Stimulated activated CD4-positive, alpha-beta T cell treated with anti-CD3 and anti-CD28 coated beads, Interleukin-1b, Interleukin-23, amount 100 ng/mL, for 1 hour (primary cell): ENCODE results near the gene FSD1.
"Not testable (repeated sequence)": the region's sequence is repeated elsewhere in the genome, so short reads cannot be mapped to it uniquely, and the experiment has no call there.

ENCODE experiments used
- DNase-seq, 2 donors: peaks; one replicate each; pipeline ENCODE4 v3.0.0-alpha.2; 2020; ENCODE audit warnings: low read depth in 2 of 2

The FSD1 gene

DNA sequence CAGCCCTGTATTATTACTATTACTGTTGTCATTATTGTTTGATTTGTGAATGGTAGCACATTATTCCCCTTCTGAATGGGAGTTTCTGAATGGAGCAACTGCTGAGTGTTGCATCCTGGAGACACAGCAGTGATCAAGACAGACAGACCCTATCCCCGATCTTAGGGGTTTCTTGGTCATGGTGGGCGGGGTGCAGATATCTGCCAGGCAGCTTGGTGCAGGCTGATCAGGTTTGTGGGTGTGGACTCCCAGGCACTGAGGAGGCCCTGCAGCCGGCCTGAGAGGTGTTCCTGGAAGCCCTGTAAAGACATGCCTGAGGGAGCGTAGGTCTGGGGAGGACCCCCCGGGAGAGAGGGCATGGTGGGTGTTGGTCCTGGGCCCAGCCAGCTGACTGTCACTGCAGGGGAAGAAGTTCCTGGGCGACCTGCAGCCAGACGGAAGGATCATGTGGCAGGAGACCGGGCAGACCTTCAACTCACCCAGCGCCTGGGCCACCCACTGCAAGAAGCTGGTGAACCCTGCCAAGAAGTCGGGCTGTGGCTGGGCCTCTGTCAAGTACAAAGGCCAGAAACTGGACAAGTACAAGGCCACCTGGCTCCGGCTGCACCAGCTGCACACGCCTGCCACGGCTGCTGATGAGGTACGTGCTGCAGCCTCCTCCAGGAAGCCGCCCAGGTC, 41.1 kb downstream of the FSD1 start:
- DNase-seq, result no peak

DNA sequence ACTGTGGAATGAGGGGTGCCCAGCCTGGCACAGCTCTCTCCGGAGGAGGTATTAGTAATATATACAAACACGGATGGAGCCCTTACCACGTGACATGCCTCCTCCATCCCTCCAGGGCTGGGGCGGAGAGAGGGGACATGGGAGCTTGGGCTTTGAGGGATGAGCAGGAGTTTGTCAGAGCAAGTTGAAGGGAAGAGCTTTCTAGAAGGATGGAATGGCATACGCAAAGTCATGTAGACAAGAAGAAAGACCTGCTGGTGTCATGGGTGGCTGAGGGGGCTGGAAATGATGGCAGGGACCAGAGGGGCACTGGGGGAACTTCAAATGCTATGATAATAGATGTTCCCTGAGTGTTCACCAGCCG, 41.6 kb downstream of the FSD1 start:
- no peak for DNase-seq

DNA sequence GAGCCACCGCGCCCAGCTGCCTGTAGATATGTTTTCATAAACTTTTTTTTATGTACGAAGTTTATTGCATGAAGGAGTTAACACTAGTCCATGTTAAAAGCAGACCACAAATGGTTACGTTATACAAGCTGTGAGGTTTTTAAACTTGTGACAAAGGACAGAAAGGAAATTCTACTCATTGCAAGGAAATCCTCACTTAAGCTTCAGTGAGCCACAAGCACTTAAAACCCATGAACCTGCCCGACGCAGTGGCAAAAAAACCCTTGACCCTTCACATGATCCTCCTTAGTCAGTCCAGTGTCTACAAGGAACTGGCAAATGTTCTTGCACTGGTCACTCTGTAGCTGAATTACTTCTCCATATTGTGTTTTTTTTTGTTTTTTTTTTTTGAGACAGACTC, 43.1 kb downstream of the FSD1 start:
- DNase-seq, result no peak

DNA sequence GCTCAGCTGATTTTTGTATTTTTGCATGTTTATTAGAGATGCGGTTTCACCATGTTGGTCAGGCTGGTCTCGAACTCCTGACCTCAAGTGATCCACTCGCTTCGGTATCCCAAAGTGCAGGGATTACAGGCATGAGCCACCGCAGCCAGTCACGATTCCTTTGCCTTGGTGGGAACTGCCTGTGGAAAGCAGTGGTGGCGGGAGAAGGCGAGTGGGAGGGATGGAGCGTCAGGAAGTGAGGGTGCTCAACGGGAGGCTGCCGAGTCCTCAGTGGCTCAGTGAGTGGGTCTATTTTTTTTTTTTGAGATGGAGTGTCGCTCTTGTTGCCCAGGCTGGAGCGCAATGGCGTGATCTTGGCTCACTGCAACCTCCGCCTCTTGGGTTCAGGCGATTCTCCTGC, 44.8 kb downstream of the FSD1 start:
- not testable (repeated sequence) for DNase-seq

DNA sequence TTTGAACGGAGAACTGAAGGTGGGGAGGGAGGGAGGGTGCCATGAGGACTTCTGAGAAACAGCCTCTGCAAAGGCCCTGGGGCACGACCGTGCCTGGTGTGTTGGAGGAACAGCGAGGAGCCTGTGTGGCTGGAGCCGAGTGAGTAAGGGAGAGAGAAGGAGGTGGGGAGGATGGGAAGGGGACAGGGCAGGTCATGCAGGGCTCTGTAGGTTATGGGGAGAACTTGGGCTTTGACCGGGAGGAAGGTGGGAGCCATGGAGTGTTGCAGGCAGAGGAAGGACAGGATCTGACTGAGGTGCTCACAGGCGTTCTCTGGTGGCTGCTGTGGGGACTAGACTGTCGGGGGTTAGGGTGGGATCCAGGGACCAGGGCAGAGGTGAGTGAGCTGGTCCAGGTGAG, 45.7 kb downstream of the FSD1 start:
- DNase-seq, result no peak

DNA sequence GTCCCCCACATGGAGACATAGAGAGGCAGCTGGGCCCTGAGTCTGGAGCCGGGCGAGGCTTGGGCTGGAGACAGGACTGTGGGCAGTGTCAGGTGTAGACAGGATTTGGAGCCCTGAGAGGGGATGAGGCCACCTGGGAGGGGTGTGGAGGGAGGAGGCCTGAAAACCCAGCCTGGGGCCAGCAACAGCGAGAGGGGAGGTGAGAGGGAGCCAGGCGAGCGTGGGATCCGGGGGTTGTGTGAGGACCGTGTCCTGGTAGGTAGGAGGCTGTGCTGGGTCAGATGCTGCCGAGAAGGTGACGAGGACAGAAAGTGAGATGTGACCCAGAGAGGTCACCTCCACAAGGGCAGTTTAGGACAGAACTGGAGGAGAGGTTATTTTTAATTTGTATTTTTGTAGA, 46.3 kb downstream of the FSD1 start:
- no peak for DNase-seq

DNA sequence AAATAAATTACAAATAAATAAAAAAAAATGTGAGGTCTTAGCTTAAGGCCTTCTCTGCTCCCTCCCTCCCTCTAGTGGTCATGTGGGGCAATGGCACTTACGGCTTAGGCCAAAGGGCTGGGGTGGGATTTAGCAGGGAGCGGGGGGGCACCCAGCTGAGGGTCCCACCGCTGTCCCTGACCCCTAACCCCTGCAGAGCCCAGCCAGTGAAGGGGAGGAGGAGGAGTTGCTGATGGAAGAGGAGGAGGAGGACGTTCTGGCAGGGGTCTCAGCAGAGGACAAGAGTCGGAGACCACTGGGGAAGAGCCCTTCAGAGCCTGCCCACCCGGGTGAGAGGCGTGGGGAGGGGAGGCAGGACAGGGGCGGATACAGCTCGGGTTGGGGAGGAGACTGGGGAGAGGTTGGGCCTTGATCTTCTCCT, 48.3 kb downstream of the FSD1 start:
- DNase-seq, result no peak

DNA sequence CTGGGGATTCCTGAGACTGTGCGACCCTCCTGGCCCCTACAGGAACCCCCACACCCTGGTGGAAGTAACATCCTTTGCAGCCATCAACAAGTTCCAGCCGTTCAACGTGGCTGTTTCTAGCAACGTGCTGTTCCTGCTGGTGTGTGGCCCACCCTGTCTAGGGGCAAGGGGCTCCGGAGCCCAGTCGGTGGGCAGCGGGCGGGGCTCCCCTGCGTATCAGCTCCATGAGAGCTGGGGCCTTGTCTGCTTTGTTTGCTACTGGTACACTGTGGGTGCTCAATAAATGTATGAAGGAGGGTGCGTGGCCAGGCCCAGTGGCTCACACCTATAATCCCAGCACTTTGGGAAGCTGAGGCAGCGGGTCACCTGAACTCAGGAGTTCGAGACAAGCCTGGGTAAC, 49.9 kb downstream of the FSD1 start:
- no peak for DNase-seq

DNA sequence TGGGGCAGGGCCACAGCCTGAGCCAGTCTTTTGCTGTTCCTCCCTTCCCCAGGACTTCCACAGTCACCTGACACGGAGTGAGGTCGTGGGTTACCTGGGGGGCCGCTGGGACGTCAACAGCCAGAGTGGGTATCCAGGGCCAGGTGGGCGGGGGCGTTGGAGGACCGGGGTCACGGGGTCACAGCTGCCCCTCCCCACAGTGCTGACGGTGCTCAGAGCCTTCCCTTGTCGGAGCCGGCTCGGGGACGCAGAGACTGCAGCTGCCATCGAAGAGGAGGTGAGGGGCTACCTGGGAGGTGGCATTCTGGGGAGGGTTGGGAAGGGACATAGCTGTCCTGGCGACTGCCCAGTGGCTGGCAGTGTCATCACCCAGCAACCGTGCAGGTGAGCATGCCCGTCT, 50.5 kb downstream of the FSD1 start:
- no peak for DNase-seq

DNA sequence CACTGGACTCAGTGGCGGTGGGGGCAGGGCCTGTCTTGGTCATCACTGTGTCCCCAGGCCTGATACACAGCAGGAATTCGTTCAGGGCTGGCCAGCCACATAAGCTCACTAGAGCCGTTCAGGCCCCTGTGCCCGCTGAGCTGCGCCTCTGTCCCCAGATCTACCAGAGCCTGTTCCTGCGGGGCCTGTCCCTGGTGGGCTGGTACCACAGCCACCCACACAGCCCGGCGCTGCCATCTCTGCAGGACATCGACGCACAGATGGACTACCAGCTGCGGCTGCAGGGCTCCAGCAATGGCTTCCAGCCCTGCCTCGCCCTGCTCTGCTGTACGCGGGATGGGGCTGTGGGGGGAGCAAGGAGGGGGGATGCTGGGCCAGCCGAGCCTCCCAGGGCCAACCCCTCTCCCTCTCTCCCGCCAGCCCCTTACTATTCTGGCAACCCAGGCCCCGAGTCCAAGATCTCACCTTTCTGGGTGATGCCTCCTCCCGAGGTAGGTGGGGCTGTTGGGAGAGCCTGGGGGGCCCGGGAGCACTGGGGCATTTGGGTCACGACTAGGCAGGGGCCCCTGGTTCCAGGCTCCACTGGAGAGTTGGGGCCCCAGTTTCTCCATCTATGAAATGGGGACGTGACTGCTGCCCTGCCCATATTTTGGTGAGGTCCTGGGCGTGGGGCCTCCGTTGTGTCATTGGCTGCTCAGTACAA, 52.8 kb downstream of the FSD1 start:
- DNase-seq, result no peak

DNA sequence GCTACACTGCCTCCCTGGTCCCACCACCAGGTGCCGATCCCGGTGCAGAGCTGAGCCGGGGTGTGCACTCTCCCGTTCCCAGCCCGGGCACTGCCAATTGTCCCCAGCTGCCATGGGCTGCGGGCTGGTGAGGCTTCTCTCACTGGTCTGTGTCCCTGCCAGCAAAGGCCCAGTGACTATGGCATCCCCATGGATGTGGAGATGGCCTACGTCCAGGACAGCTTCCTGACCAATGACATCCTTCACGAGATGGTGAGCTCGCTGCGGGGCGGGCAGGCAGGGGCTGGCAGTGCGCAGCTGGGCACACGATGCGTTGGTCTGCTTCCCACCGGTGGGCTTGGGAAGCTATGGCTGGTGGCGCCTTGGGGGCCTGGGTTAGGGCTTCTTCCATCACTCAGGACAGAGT, 53.5 kb downstream of the FSD1 start:
- no peak for DNase-seq

DNA sequence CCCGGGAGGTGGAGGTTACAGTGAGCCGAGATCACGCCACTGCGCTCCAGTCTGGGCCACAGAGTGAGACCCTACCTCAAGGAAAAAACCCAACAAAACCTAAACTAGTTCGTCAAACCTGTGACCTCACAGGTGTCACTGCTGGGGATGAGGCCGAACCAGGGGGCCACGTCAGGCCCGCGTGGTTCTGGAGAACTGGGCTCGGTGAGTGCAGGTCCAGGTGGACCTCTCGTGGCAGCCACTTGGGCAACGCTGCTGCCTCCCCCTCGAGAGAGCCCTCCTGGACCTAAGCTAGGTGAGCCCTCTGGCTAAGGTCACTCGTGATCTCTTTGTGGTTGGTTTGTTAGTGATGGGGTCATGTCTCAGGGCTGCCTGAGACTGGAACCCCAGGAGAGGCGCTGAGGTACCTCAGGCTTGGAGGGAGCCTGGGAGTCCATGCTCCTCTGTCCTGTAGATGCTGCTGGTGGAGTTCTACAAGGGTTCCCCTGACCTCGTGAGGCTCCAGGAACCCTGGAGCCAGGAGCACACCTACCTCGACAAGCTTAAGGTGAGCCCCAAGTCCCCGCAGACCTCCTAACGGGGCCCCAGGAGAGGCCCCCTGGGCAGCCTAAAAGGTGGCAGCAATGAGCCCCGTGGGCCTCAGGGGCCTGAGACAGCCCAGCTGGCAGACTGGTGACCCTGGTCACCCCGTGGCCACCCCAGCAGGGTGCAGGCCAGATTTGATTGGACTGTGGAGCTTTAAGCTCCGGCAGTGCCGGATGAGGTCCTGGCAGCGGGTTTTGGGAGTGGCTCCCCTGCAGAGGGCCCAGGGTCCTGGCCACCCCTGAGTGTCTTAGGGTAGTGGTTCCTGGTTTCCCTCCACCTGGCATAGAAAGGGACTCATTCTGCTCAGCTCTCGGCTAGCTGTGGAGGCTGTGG, 54.6 kb downstream of the FSD1 start:
- no peak for DNase-seq

DNA sequence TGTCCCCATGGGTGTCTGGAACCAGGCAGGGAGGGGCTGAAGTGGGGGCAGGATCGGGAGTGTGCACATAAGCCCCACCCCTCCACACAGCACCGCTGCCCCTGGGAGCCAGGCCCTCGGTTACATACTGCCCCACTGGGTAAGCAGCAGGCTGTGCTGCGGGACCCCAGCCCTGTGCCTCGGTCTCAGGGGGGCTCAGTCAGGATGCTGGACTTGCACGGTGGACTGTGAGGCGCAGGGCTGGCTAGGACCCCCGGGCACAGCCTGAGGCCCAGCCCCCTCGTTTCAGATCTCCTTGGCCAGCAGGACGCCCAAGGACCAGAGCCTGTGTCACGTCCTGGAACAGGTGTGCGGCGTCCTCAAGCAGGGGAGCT, 55.2 kb downstream of the FSD1 start:
- no peak for DNase-seq

DNA sequence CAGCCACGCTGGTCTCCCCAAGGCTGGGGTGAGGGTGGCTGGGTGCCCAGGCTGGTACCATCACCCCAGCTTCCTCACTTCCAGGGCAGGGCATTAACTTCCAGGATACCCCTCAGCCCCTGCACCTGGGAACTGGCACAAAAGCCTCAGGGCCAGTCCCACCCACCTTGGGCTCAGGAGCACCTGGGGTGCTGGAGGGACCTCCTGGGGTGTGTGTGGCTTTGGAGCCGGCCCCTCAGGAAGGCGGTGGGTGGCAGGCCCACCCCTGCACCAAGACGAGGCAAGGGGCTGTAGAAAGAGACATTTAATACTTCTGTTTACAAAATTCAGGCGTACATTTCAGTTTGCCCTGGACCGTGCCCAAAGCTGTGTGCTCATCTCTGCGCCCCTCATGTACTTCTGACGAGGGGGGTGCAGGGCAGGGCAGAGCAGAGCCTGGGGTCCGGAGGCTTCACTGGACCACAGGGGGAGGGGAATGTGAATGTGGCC, 55.7 kb downstream of the FSD1 start:
- DNase-seq, result no peak

DNA sequence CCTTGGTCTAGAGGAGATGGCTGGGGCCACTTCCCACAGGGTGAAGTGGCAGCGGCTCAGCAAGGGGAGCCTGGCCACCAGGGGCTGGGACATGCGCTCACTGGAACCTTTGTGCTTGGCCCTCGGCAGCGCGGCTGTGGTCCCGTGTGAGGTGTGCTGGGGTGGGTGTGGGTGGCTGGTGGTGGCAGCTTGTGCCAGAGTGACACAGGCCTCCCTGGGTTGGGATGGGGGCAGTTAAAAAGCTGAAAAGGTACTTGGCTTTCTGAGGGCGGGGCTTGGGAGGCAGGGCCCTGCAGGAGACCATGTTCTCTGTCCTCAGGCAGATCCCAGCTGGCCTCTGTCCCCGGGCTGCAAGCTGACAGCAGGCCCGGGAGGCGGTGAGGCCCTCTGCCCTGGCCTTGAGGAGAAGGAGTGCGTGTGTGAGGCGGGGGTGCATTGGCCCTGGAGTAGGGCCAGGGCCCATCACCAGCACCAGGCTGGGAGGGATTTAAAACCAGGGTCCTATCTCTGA, 56.3 kb downstream of the FSD1 start:
- no peak for DNase-seq

DNA sequence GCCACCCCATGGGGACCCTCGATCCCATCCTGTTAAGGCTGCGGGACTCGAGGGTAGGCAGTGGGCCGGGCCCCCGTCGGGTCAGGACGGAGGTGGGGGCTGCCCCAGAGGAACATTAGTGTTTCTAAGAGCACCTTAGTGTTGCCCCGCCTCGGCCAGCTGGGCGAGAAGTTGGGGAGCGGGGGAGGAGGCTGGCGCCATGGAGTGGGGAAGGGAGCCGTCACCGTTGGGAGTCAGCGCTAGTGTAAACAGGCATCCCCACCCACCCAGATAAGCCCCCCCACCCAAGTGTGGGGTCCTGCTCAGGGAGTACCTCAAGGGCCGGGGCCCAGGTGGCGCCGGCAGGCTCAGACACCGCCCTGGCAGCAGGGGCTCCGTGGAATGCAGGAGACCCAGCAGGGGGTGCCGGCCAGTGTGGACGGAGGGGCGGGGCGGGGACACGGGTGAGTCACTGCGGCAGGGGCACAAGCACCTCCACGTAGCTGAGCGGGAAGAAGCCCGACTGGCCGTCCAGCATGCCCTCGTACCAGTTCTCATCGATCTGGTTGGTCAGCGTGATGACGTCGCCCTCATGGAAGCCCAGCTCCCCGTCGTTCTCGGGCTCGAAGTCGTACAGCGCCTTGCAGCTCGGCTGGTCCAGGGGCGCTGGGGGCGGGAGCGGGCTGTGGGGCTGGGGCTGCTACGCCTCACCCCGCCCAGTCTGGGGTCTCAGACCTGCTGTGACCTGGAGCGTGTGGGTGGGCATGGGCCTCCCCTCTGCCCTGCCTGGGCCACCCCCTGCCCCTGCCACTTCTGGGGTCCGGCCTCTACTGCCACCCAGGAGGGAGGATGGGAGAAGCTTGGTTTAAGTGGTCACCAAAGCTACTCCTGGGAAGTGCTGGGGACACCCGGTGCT, 57.0 kb downstream of the FSD1 start:
- no peak for DNase-seq

DNA sequence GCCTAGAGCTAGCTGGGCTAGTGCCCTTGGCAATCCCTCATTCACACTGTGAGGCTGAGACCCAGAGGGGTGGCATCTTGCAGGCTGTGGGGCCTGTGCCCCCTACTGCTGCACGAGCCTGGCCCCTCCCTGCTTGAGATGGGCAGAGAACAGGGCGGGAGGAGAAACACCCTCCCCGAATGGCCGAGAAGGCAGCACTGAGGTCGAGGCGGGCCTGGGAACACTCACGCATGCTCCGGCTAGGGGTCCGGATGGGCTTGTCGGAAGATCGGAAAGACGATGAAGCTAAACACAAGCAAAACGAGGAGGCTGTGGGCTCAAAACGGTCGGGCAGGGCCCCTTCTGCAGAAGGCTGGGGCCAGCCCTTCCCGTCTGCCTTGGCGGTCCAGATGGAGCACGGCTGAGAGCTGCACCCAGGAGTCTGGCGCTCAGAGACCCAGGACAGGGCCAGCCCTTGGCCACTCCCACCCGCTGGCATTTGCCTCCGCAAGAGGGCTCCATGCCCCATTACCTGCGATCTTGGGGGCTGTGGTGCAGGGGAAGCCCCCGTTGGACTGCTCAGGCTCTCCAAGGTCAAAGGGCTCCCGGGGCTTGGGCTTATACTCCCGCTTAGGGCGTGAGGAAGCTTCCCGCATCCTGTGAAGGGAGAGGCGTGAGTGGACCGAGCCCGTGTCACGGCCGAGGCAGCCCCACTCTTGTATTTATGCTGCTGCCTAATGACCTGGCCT, 57.9 kb downstream of the FSD1 start:
- no peak for DNase-seq

DNA sequence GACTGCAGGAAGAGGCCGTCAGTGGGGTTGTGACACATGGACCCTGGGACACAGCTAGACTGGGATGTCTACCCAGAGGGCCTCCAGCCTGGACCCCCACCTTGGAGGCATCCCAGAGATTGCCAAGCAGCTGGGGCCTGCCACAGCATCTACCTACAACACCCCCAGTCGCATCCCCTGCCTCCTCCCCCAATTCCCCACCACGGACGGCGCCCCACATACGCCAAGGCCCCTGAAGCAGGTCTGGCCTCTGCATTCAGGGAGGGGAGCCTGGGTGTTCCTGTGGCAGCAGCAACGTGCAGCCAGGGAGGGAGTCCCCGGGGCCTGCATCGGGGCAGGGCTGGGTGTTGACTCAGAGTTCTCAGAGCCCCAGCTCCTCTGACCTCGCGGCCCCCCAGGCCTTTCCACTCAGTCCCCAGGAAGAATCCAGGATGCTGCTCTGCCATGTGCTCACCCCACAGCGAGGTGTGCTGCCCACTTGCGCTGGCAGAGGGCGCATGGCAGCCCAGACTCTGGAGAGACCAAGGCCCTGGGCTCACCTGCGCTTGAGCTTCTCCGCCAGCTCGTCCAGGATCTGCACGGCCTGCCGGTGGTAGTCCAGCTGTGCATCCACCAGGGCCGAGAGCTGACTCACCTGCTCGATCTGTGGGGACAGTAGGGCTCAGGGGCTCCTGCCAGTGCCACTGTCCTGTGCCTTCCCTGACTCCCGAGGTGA, 58.6 kb downstream of the FSD1 start:
- DNase-seq, result no peak

DNA sequence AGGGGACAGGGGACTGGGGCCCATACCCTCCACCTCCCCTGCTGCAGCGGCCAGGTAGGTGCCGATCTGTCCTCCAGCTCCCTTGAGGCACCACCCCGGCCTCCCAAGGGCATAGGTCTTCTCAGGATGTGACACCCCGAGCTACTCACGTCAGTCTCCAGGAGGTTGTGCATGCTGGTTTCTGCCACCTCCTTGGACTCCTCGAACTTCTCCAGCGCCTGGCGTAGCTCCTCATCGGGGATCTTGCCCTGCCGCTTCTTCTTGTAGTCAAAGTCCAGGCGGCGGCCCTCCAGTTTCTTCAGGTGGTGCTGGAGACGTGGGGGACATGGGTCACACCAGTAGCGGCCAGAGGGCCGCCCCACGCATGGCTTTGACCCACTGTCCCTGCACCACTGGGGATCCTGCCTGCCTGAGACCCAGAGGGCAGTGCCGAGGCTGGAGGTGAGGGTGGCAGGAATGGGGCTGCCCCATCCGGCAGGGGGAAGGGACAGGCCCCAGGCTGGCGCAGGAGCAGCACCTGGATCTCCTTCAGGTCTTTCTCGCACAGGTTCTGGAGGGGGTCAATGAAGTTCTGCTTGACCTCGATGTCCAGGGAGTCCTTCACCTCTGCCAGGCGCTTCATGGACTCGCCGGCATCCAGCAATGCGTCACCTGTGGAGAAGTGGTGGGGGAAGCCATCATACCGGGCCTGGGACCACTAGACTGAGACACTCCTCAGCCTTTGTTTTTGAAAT, 59.3 kb downstream of the FSD1 start:
- DNase-seq, result no peak
